NCI-H1105 treated with DMSO at 0.1 percent for 48 hours (cell line): Measurements from ENCODE around the gene VRK3.

Source experiments
- DNase-seq: peaks from one replicate; lab custom pipeline; 2025; lab: John Stamatoyannopoulos, UW

Gene VRK3

GRCh38 chr19:49930483-49931011 lies 94.6 kb downstream of the VRK3 start:
- no peak for DNase-seq

GRCh38 chr19:49929611-49930482 lies 95.3 kb downstream of the VRK3 start:
- peak; percentile 97 for DNase-seq

GRCh38 chr19:49929121-49929610 lies 96.0 kb downstream of the VRK3 start, which contains the start of the genes ATF5 and NUP62:
TSS of gene ATF5 (plus strand) at chr19:49929205. CDS start at chr19:49930851, 1,646 bp downstream.
TSS of gene NUP62 (minus strand) at chr19:49929504. CDS start at chr19:49909807, 19,697 bp downstream.
- DNase-seq: peak; percentile 90

- no peak for DNase-seq
These were observed 97.5 kb downstream of the VRK3 start for GRCh38 chr19:49927526-49928264.

- DNase-seq: no peak
These were observed 98.7 kb downstream of the VRK3 start for GRCh38 chr19:49926515-49926914.
